ENCODE data around the gene TRPC1. TPM values are rescaled to one million over a fixed set of nuclear protein-coding genes. Genes with fewer than 3 reads are reported as not detected.

The TRPC1 gene
- total RNA-seq, 3 donors from 2014 or later = 0.87 to 11.4 (median 2.0) TPM

DNA sequence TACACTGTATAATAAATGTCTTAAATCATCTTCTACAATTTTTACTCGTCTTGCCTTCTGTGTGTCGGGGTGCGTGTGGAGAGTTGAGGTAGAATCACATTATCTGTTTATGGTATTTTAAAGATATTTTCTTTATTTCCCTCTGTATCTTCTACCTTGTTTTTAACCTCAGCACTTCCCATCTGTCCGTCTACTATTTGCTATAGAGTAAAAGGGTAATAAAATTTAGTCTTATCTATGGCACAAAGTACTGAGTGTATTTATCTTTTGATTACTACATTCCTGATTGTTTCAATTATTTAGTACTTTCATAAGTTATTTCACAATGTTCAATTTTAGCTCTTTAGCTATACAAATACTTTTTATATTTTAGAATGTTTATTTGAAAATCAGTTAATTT lies 62.2 kb downstream of the TRPC1 start:
- Histone ChIP-seq H3K4me1 (ENCODE audit: low read depth) (no peaks in the 10 kb centered on the region), H3K36me3 (ENCODE audit: low read depth) (no peaks in the 10 kb centered on the region), H3K9me3 (no peaks in the 10 kb centered on the region), H3K4me3 (no peak overlapping the region)
- DNase-seq (no peak), ATAC-seq (peak; percentile 37)
- intact Hi-C loops (cut with DNase I, micrococcal nuclease) = no loop called here
- TF ChIP-seq, protein P1, sequence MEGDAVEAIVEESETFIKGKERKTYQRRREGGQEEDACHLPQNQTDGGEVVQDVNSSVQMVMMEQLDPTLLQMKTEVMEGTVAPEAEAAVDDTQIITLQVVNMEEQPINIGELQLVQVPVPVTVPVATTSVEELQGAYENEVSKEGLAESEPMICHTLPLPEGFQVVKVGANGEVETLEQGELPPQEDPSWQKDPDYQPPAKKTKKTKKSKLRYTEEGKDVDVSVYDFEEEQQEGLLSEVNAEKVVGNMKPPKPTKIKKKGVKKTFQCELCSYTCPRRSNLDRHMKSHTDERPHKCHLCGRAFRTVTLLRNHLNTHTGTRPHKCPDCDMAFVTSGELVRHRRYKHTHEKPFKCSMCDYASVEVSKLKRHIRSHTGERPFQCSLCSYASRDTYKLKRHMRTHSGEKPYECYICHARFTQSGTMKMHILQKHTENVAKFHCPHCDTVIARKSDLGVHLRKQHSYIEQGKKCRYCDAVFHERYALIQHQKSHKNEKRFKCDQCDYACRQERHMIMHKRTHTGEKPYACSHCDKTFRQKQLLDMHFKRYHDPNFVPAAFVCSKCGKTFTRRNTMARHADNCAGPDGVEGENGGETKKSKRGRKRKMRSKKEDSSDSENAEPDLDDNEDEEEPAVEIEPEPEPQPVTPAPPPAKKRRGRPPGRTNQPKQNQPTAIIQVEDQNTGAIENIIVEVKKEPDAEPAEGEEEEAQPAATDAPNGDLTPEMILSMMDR (IDR thresholded peaks at IDR 0.05) = no peak

DNA sequence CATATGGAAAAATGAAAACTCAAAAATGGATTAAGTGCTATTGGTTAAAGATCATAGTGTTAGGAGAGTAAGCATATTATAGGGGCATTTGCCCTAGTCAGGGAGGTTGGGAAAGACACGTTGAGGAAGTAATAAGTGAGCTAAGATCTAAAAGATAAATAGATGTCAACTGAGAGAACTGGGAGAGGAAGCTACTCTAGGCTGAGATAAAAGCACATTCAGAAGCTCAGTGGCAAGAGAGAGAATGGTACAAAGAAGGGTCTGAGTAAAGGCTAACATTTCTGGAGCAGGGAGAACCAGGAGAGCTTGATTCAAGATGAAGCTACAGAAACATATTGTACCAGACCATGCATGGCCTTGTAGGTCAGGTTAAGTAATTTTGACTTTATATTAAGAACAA lies 63.9 kb downstream of the TRPC1 start:
- H3K4me1 ChIP-seq (ENCODE audit: low read depth) = no peaks in the 10 kb centered on the region
- intact Hi-C loops (cut with DNase I, micrococcal nuclease) = no loop called here
- TF ChIP-seq, protein P1 (IDR thresholded peaks at IDR 0.05) = no peak
- H3K36me3 ChIP-seq (ENCODE audit: low read depth) = no peaks in the 10 kb centered on the region
- H3K4me3 ChIP-seq = no peak overlapping the region
- no peaks in the 10 kb centered on the region for H3K9me3 ChIP-seq
- DNase-seq = no peak
- no peak for ATAC-seq

DNA sequence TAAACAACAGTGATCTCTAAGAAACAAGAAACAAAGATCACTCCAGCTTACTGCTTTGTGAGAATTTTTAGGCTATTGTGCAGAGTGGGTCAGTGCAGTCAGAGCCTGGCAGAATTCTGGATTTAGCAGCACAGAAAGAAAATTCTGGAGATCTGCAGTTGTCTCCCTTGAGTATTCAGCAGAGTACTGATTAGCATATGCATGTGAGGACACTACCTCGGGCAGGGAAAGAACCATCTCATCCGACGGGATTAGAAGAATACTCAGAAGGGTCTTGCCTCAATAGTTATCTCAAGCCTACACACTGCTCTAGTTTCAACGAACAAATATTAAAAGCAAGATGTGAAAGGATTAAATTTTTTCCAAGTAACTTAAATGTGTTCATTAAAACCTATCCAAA lies 70.7 kb downstream of the TRPC1 start:
- Histone ChIP-seq H3K4me1 (ENCODE audit: low read depth) (no peaks in the 10 kb centered on the region), H3K4me3 (no peak overlapping the region), H3K9me3 (no peaks in the 10 kb centered on the region), H3K36me3 (ENCODE audit: low read depth) (no peaks in the 10 kb centered on the region)
- TF ChIP-seq, protein P1 (IDR thresholded peaks at IDR 0.05) = no peak
- ATAC-seq (no peak), DNase-seq (no peak)
- intact Hi-C loops (cut with DNase I, micrococcal nuclease) = no loop called here

DNA sequence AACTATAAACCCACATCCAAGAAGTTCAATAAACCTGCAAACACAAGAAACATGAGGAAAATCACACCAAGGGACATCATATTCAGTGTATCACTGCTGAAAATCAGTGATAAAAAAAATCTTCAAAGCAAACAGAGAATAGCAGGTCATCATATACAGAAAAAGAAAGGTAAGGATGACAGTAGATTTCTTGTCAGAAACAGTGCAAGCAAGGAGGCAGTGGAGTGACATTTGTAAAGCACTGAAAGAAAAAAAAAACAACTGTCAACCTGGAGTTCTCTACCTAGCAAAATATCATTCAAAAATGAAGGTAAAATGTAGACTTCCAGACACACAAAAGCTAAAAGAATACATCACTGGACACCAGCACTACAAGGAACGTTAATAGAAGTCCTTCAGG lies 71.5 kb downstream of the TRPC1 start:
- Histone ChIP-seq H3K4me1 (ENCODE audit: low read depth) (no peaks in the 10 kb centered on the region), H3K4me3 (no peak overlapping the region), H3K9me3 (no peaks in the 10 kb centered on the region), H3K36me3 (ENCODE audit: low read depth) (no peaks in the 10 kb centered on the region)
- no peak for ATAC-seq
- no peak for DNase-seq
- TF ChIP-seq, protein P1 (IDR thresholded peaks at IDR 0.05) = no peak
- intact Hi-C loops (cut with DNase I, micrococcal nuclease) = no loop called here

DNA sequence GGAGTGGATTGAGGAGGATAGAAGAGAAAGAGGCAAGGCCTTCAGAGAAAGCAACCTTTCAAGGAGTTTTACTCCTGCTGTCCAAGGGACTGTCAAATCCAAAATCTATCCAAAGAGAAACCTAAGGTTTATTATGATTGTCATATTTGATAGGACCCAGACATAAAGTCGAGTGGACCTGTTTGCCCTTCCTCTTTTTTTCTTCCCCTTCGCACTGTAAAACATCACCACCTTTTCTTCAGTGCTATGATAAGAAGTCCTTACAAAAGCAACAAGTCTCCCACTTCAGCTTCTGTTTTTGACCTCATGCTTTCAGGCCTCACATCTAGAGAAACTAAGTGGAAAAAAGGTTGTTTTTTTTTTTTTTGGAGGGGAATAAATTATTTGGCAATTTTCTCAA lies 73.0 kb downstream of the TRPC1 start:
- H3K36me3 ChIP-seq (ENCODE audit: low read depth) = no peaks in the 10 kb centered on the region
- intact Hi-C loops (cut with DNase I, micrococcal nuclease) = no loop called here
- TF ChIP-seq, protein P1 (IDR thresholded peaks at IDR 0.05) = no peak
- no peak overlapping the region for H3K4me3 ChIP-seq
- no peaks in the 10 kb centered on the region for H3K4me1 ChIP-seq (ENCODE audit: low read depth)
- H3K9me3 ChIP-seq = no peaks in the 10 kb centered on the region
- ATAC-seq (no peak), DNase-seq (no peak)

DNA sequence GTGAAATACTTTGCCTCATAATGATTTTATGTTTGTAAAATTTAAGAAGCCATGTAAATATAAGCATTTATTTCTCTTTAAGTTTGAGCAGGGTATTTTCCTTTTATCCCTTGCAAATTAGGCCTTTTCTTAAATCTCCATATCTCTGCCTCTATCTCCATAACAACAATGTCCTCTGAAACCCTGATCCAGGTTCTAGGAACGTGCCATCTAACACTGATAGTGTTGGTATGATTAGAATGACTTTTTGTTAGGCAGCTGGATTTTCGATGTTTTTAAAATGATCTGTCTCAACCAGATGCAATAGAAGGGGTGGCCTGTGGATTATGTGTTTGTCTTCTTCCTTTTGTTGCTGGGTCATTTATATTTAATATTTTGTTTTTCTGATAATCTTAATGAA lies 77.9 kb downstream of the TRPC1 start:
- Histone ChIP-seq H3K9me3 (no peaks in the 10 kb centered on the region), H3K4me3 (no peak overlapping the region), H3K36me3 (ENCODE audit: low read depth) (no peaks in the 10 kb centered on the region), H3K4me1 (ENCODE audit: low read depth) (no peaks in the 10 kb centered on the region)
- DNase-seq = no peak
- TF ChIP-seq, protein P1 (IDR thresholded peaks at IDR 0.05) = no peak
- intact Hi-C loops (cut with DNase I, micrococcal nuclease) = no loop called here
- no peak for ATAC-seq

Data from mucosa of descending colon (tissue), 3 donors.